OCI-LY7 (cell line): ENCODE measurements around the gene KLHL7. TPM values are rescaled to one million over a fixed set of nuclear protein-coding genes. Genes with fewer than 3 reads are reported as not detected.
"Not testable (repeated sequence)": the region's sequence is repeated elsewhere in the genome, so short reads cannot be mapped to it uniquely, and the experiment has no call there.

Experiments used
- BruUV-seq: library from RNA; stranded (reverse); fragments of 400-500 nt; replicated peaks from 2 replicates; lab custom pipeline; 2021; lab: Mats Ljungman, UMichigan
- CTCF ChIA-PET: fragments of 300-600 bp; sonication (Branson Sonifier 250); formaldehyde crosslinking; loops from one replicate; lab custom pipeline; 2022; ENCODE audit warnings: antibody characterized with exemption; ENCODE audit not compliant: unreplicated experiment; lab: Charles Lee
- POLR2A ChIA-PET: fragments of 300-600 bp; sonication (Branson Sonifier 250); formaldehyde crosslinking; loops from one replicate; lab custom pipeline; 2022; ENCODE audit warnings: antibody characterized with exemption; lab: Charles Lee
- DNase-seq: peaks from one replicate; pipeline ENCODE4 v3.0.0-alpha.2; 2015; ENCODE audit warnings: low spot score
- H2AFZ ChIP-seq: fragments of 200-600 bp; sonication (generic), shearing (Covaris generic); 2 replicates; pipeline ENCODE4 v1.6.1; 2014; ENCODE audit warnings: mild to moderate bottlenecking, antibody characterized with exemption, low read length, moderate library complexity
- H3K27ac ChIP-seq: fragments of 200-600 bp; sonication (generic); 2 replicates; pipeline ENCODE4 v1.5.1; 2014; ENCODE audit warnings: mixed run types, low read depth, mild to moderate bottlenecking, moderate library complexity, low read length, inconsistent platforms; ENCODE audit not compliant: poor library complexity, severe bottlenecking
- H3K36me3 ChIP-seq: fragments of 200-600 bp; sonication (generic); 2 replicates; pipeline ENCODE4 v1.6.1; 2014; ENCODE audit warnings: mild to moderate bottlenecking, antibody characterized with exemption, low read length, moderate library complexity, mixed read lengths; ENCODE audit not compliant: insufficient read depth
- H3K4me1 ChIP-seq: fragments of 200-600 bp; sonication (generic); 2 replicates; pipeline ENCODE4 v1.5.1; 2014; ENCODE audit warnings: mild to moderate bottlenecking, low read length; ENCODE audit not compliant: insufficient read depth, poor library complexity, severe bottlenecking
- H3K4me2 ChIP-seq: fragments of 200-600 bp; sonication (generic); 2 replicates; pipeline ENCODE4 v1.6.1; 2014; ENCODE audit warnings: mild to moderate bottlenecking, low read length
- H3K4me3 ChIP-seq: fragments of 200-600 bp; sonication (generic); 2 replicates; pipeline ENCODE4 v1.5.1; 2014; ENCODE audit warnings: mild to moderate bottlenecking, low read depth, low read length; ENCODE audit not compliant: poor library complexity, severe bottlenecking
- H3K79me2 ChIP-seq: fragments of 200-600 bp; sonication (generic); 2 replicates; pipeline ENCODE4 v1.6.1; 2016; ENCODE audit warnings: low read depth, mild to moderate bottlenecking, low read length, moderate library complexity, mixed read lengths; ENCODE audit not compliant: insufficient read depth
- H3K9me2 ChIP-seq: fragments of 200-600 bp; sonication (generic); 2 replicates; pipeline ENCODE4 v1.6.1; 2016; ENCODE audit warnings: mild to moderate bottlenecking, low read length, mixed read lengths; ENCODE audit not compliant: insufficient read depth
- H3K9me3 ChIP-seq: fragments of 200-600 bp; sonication (generic); 2 replicates; pipeline ENCODE4 v1.6.1; 2014; ENCODE audit warnings: mild to moderate bottlenecking, mixed run types, low read length, mixed read lengths
- H4K20me1 ChIP-seq: fragments of 200-600 bp; sonication (generic); 2 replicates; pipeline ENCODE4 v1.6.1; 2014; ENCODE audit warnings: mild to moderate bottlenecking, antibody characterized with exemption, low read length, moderate library complexity, mixed read lengths; ENCODE audit not compliant: insufficient read depth
- CTCF ChIP-seq: fragments of 200-600 bp; sonication (generic); conservative IDR thresholded peaks from 2 replicates; pipeline ENCODE4 v1.5.1; 2014; ENCODE audit warnings: mild to moderate bottlenecking, antibody characterized with exemption, low read length, moderate library complexity, mixed read lengths
- EZH2phosphoT487 ChIP-seq: fragments of 200-600 bp; sonication (generic); IDR thresholded peaks from 2 replicates; pipeline ENCODE4 v1.6.1; 2018; ENCODE audit warnings: low read depth, borderline replicate concordance, mild to moderate bottlenecking, mixed run types, antibody characterized with exemption, low read length, moderate library complexity, mixed read lengths
- intact Hi-C: fragments of 100-400 bp; cut with micrococcal nuclease; formaldehyde crosslinking; loops from one replicate; pipeline ENCODE4 v1.10.0; 2022; ENCODE audit not compliant: unreplicated experiment
- total RNA-seq, 2 experiments: library from RNA; depleted of rRNA in 1 of 2; stranded (reverse); fragments of >200 nt in 1 of 2; shearing (Covaris generic) in 1 of 2; gene quantifications; 2 replicates each; pipeline ENCODE4 v1.2.3, GENCODE V29; 2014 to 2022

The KLHL7 gene
- total RNA-seq, 2 experiments from 2014 or later, result 24.4 to 30.2 TPM

GRCh38 chr7:23123465-23123864 lies 17.9 kb downstream of the KLHL7 start:
- Histone ChIP-seq H3K27ac (no peak overlapping the region), H4K20me1 (0 out of 2 replicates have a peak, but pooled peaks cover 4% of the 10 kb centered on the region), H3K9me2 (no peaks in the 10 kb centered on the region), H3K4me2 (no peak overlapping the region), H3K36me3 (peaks cover 28% of the 10 kb centered on the region; the same call in 1 of the 2 replicates), H2AFZ (no peak overlapping the region), H3K79me2 (no peaks in the 10 kb centered on the region), H3K4me1 (no peaks in the 10 kb centered on the region), H3K4me3 (no peak overlapping the region), H3K9me3 (no peaks in the 10 kb centered on the region)
- no peak for DNase-seq
- TF ChIP-seq CTCF (no peak), EZH2phosphoT487 (no peak)
- intact Hi-C loops, result no loop called here
- ChIA-PET POLR2A (interaction anchor here (0.6 to 1.6 kb wide), 7 partner anchors 10 to 76 kb away, joined by 3 to 8 read pairs (median 4); no protein-coding TSS in a partner anchor), CTCF (no interaction called here)
- BruUV-seq, result no TSS peak

- ChIA-PET CTCF (no interaction called here), POLR2A (interaction anchor here (0.6 kb wide), 1 partner anchor 849 kb away, joined by 3 read pairs; no protein-coding TSS in a partner anchor)
- Histone ChIP-seq H3K27ac (no peak overlapping the region), H3K79me2 (no peaks in the 10 kb centered on the region), H3K4me1 (no peaks in the 10 kb centered on the region), H2AFZ (no peak overlapping the region), H3K9me2 (no peaks in the 10 kb centered on the region), H4K20me1 (no peaks in the 10 kb centered on the region), H3K36me3 (peaks cover 33% of the 10 kb centered on the region; the same call in 1 of the 2 replicates), H3K9me3 (no peaks in the 10 kb centered on the region), H3K4me3 (no peak overlapping the region), H3K4me2 (no peak overlapping the region)
- no peak for DNase-seq
- intact Hi-C loops, result no loop called here
- BruUV-seq, result no TSS peak
- no peak for TF ChIP-seq CTCF
- TF ChIP-seq EZH2phosphoT487, result no peak
These were observed 23.5 kb downstream of the KLHL7 start for GRCh38 chr7:23129036-23129435.

GRCh38 chr7:23131799-23132198 lies 26.2 kb downstream of the KLHL7 start:
- BruUV-seq, H3K4me3 ChIP-seq, DNase-seq, H3K4me2 ChIP-seq, H3K9me3 ChIP-seq, intact Hi-C loops, CTCF ChIA-PET, H4K20me1 ChIP-seq, H3K9me2 ChIP-seq, H3K4me1 ChIP-seq, H2AFZ ChIP-seq, H3K27ac ChIP-seq, H3K79me2 ChIP-seq: not testable (repeated sequence)
- POLR2A ChIA-PET, result interaction anchor here (0.6 kb wide), 1 partner anchor 399 kb away, joined by 4 read pairs; no protein-coding TSS in a partner anchor
- peaks cover 15% of the 10 kb centered on the region; the same call in 1 of the 2 replicates for H3K36me3 ChIP-seq
